CD4-positive, alpha-beta T cell treated with Interleukin-4 for 1 hour (primary cell): ENCODE measurements around the gene GFY.
"Not testable (repeated sequence)": the region's sequence is repeated elsewhere in the genome, so short reads cannot be mapped to it uniquely, and the experiment has no call there.

Experiments used
- DNase-seq, 2 donors: peaks; one replicate each; pipeline ENCODE4 v3.0.0-alpha.2; 2020 to 2022

GFY gene

GRCh38 chr19:49470615-49470978, 45.4 kb downstream of the GFY start:
- DNase-seq: no peak

- DNase-seq: no peak
Observed at GRCh38 chr19:49472936-49473335, 47.7 kb downstream of the GFY start.

- DNase-seq: not testable (repeated sequence)
Observed at GRCh38 chr19:49473501-49473867, 48.3 kb downstream of the GFY start.

- peak; percentile 96 to 97 for DNase-seq
Observed at GRCh38 chr19:49473868-49474541, 48.8 kb downstream of the GFY start, which contains the start of gene FLT3LG. FLT3LG (plus strand) TSS chr19:49474215; CDS start chr19:49474640, 425 bp downstream.

- DNase-seq: no peak
Observed at GRCh38 chr19:49474542-49474924, 49.3 kb downstream of the GFY start.

- DNase-seq: no peak
Observed at GRCh38 chr19:49475191-49475917, 50.2 kb downstream of the GFY start.

GRCh38 chr19:49475995-49476880, 51.0 kb downstream of the GFY start:
- peak; percentile 74 to 75 for DNase-seq
